ENCODE measurements around the gene MARCHF3.

- TF ChIP-seq CTCF (IDR thresholded peaks at IDR 0.05): no peak
- no peak for TF ChIP-seq POLR2AphosphoS5 (IDR thresholded peaks at IDR 0.05)
Observed at GRCh38 chr5:126911986-126912385, 118.4 kb downstream of the MARCHF3 start.
